ENCODE data around the gene CUL2.

The CUL2 gene

GRCh38 chr10:35119378-35119777 is 29.2 kb upstream of the CUL2 start:
- ChIA-PET CTCF (interaction anchor here (0.5 to 7.5 kb wide), 17 partner anchors 15 to 1660 kb away, joined by 3 to 59 read pairs (median 3); no protein-coding TSS in a partner anchor), POLR2A (interaction anchor here (0.5 kb wide), 1 partner anchor 11 kb away, joined by 3 read pairs; no protein-coding TSS in a partner anchor)
- no peaks in the 10 kb centered on the region for H3K4me1 ChIP-seq (ENCODE audit: control insufficient read depth, insufficient read depth, low read length)
- no peak overlapping the region for H3K27ac ChIP-seq (ENCODE audit: extremely low read depth, low read depth, low read length)
- no peaks in the 10 kb centered on the region for H3K9me3 ChIP-seq (ENCODE audit: control insufficient read depth, insufficient read depth, low read depth, low read length)
- H3K4me3 ChIP-seq (ENCODE audit: low read depth, low read length): no peak overlapping the region
- H3K36me3 ChIP-seq (ENCODE audit: control insufficient read depth in 2 of 2, insufficient read depth in 1 of 2, low read length in 2 of 2): no peaks in the 10 kb centered on the region; a peak in 1 of 3 replicates
- TF ChIP-seq ZBTB8A (tag by site-specific recombination; IDR thresholded peaks at IDR 0.05) (peak; percentile 67), ZNF501 (tag by site-specific recombination; IDR thresholded peaks at IDR 0.05) (0 out of 2 replicates have a peak, but pooled peaks have one; percentile 33), ZBTB11 (tag by site-specific recombination; conservative IDR thresholded peaks at IDR 0.05; ENCODE audit: low read depth) (peak; percentile 57), ZNF362 (tag by site-specific recombination; IDR thresholded peaks at IDR 0.05) (no peak), ZNF426 (tag by site-specific recombination; IDR thresholded peaks at IDR 0.05) (peak; percentile 78), ZNF530 (tag by site-specific recombination; IDR thresholded peaks at IDR 0.05; ENCODE audit: low read depth) (no peak), ZNF585B (tag by site-specific recombination; IDR thresholded peaks at IDR 0.05) (no peak), SETDB1 (IDR thresholded peaks at IDR 0.05; ENCODE audit: insufficient read length, low read length) (no peak), ZNF558 (tag by site-specific recombination; IDR thresholded peaks at IDR 0.05) (0 out of 2 replicates have a peak, but pooled peaks have one; percentile 19), ZNF830 (tag by site-specific recombination; IDR thresholded peaks at IDR 0.05; ENCODE audit: low read depth) (no peak), ZNF510 (tag by site-specific recombination; IDR thresholded peaks at IDR 0.05; ENCODE audit: insufficient replicate concordance) (peak; percentile 42), ELK4 (IDR thresholded peaks at IDR 0.05; ENCODE audit: borderline replicate concordance, low read depth, low read length) (no peak), ZNF433 (tag by site-specific recombination; IDR thresholded peaks at IDR 0.05; ENCODE audit: low read depth) (0 out of 2 replicates have a peak, but pooled peaks have one; percentile 37), ZNF626 (tag by site-specific recombination; IDR thresholded peaks at IDR 0.05) (no peak), ZNF654 (tag by site-specific recombination; IDR thresholded peaks at IDR 0.05; ENCODE audit: low read depth) (peak; percentile 23; the same call in 1 of the 2 replicates), ZNF518A (tag by site-specific recombination; conservative IDR thresholded peaks at IDR 0.05; ENCODE audit: low read depth) (peak; percentile 75), ZNF555 (tag by site-specific recombination; conservative IDR thresholded peaks at IDR 0.05) (peak; percentile 70), ZXDB (tag by site-specific recombination; IDR thresholded peaks at IDR 0.05) (peak; percentile 56), ZNF629 (tag by site-specific recombination; IDR thresholded peaks at IDR 0.05) (0 out of 2 replicates have a peak, but pooled peaks have one; percentile 28), KLF1 (tag by site-specific recombination; IDR thresholded peaks at IDR 0.05) (no peak), ZNF639 (tag by site-specific recombination; IDR thresholded peaks at IDR 0.05) (no peak), OSR2 (tag by site-specific recombination; IDR thresholded peaks at IDR 0.05) (no peak), ZNF623 (tag by site-specific recombination; IDR thresholded peaks at IDR 0.05) (peak; percentile 72), ZNF394 (tag by site-specific recombination; IDR thresholded peaks at IDR 0.05; ENCODE audit: borderline replicate concordance) (peak; percentile 87)

Data from HEK293 (cell line).